Measurements from ENCODE around the gene TOMM40. TPM values are rescaled to one million over a fixed set of nuclear protein-coding genes. Genes with fewer than 3 reads are reported as not detected.

Gene TOMM40
- total and polyA plus RNA-seq, 2 of the 13 experiments (the other 11 are each of a cell fraction or from before 2014, with no cell fraction given): 72.0 to 110 TPM

DNA sequence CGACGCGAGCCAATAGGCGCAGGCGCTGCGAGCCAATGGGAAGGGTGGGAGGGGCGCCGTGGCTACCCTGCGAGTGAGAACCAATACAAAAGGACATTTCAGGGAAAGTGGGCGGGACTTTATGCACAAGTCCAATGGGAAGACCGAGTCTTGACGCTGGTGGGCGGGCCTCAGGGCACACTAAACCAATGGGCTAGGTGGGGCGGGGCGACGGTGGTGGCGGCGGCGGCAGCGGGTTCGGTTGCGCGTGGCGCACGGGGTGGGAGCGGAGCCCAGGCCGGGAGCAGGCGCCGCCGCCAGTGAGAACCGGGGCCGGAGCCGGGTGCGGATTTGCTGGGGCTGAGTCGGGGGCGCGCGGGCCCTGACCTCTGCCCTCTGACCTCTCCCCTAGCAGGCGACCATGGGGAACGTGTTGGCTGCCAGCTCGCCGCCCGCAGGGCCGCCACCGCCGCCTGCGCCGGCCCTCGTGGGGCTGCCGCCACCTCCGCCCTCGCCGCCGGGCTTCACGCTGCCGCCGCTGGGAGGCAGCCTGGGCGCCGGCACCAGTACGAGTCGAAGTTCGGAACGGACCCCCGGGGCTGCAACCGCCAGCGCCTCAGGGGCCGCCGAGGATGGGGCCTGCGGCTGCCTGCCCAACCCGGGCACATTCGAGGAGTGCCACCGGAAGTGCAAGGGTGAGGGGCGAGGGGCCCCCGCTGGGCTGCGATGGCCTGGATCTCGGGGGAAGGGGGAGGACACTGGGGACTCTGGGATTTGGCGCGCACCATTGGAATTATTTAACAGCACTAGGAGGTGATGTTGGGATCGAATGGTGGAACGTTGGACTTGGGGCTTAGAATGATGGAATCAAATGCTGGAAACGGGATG lies at the start of gene TOMM40 (continued):
- peak; percentile 50 for TF ChIP-seq SP5 (CRISPR knock-in tag; IDR thresholded peaks at IDR 0.05; ENCODE audit: borderline replicate concordance, low read depth)
- TF ChIP-seq MYC (CRISPR knock-in tag; IDR thresholded peaks at IDR 0.05; ENCODE audit: borderline replicate concordance): peak; percentile 82
- no peak for TF ChIP-seq FOSL1 (CRISPR knock-in tag; IDR thresholded peaks at IDR 0.05; ENCODE audit: borderline replicate concordance)
- TF ChIP-seq, protein P1, sequence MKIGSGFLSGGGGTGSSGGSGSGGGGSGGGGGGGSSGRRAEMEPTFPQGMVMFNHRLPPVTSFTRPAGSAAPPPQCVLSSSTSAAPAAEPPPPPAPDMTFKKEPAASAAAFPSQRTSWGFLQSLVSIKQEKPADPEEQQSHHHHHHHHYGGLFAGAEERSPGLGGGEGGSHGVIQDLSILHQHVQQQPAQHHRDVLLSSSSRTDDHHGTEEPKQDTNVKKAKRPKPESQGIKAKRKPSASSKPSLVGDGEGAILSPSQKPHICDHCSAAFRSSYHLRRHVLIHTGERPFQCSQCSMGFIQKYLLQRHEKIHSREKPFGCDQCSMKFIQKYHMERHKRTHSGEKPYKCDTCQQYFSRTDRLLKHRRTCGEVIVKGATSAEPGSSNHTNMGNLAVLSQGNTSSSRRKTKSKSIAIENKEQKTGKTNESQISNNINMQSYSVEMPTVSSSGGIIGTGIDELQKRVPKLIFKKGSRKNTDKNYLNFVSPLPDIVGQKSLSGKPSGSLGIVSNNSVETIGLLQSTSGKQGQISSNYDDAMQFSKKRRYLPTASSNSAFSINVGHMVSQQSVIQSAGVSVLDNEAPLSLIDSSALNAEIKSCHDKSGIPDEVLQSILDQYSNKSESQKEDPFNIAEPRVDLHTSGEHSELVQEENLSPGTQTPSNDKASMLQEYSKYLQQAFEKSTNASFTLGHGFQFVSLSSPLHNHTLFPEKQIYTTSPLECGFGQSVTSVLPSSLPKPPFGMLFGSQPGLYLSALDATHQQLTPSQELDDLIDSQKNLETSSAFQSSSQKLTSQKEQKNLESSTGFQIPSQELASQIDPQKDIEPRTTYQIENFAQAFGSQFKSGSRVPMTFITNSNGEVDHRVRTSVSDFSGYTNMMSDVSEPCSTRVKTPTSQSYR (CRISPR knock-in tag; IDR thresholded peaks at IDR 0.05; ENCODE audit: borderline replicate concordance): 0 out of 2 replicates have a peak, but pooled peaks have one; percentile 25
- TF ChIP-seq ZBTB3 (CRISPR knock-in tag; IDR thresholded peaks at IDR 0.05; ENCODE audit: borderline replicate concordance, low read depth): no peak
- TF ChIP-seq CHD4 (IDR thresholded peaks at IDR 0.05; ENCODE audit: borderline replicate concordance, low read length): no peak
- TF ChIP-seq ZNF44 (CRISPR knock-in tag; IDR thresholded peaks at IDR 0.05): 0 out of 2 replicates have a peak, but pooled peaks have one; percentile 5
- TF ChIP-seq, protein P2, sequence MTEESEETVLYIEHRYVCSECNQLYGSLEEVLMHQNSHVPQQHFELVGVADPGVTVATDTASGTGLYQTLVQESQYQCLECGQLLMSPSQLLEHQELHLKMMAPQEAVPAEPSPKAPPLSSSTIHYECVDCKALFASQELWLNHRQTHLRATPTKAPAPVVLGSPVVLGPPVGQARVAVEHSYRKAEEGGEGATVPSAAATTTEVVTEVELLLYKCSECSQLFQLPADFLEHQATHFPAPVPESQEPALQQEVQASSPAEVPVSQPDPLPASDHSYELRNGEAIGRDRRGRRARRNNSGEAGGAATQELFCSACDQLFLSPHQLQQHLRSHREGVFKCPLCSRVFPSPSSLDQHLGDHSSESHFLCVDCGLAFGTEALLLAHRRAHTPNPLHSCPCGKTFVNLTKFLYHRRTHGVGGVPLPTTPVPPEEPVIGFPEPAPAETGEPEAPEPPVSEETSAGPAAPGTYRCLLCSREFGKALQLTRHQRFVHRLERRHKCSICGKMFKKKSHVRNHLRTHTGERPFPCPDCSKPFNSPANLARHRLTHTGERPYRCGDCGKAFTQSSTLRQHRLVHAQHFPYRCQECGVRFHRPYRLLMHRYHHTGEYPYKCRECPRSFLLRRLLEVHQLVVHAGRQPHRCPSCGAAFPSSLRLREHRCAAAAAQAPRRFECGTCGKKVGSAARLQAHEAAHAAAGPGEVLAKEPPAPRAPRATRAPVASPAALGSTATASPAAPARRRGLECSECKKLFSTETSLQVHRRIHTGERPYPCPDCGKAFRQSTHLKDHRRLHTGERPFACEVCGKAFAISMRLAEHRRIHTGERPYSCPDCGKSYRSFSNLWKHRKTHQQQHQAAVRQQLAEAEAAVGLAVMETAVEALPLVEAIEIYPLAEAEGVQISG (CRISPR knock-in tag; IDR thresholded peaks at IDR 0.05): no peak
- TF ChIP-seq GABPB1 (CRISPR knock-in tag; IDR thresholded peaks at IDR 0.05): peak; percentile 85
- TF ChIP-seq ZNF614 (CRISPR knock-in tag; IDR thresholded peaks at IDR 0.05; ENCODE audit: borderline replicate concordance): no peak
- peak; percentile 95 for TF ChIP-seq SP1 (IDR thresholded peaks at IDR 0.05)
- TF ChIP-seq SP1 (CRISPR knock-in tag; IDR thresholded peaks at IDR 0.05): peak; percentile 93
- TF ChIP-seq ZFP91 (CRISPR knock-in tag; IDR thresholded peaks at IDR 0.05; ENCODE audit: borderline replicate concordance): no peak; the same call in 1 of the 2 replicates
- TF ChIP-seq NPAS2 (CRISPR knock-in tag; IDR thresholded peaks at IDR 0.05; ENCODE audit: borderline replicate concordance): no peak
- no peak for TF ChIP-seq NRL (CRISPR knock-in tag; IDR thresholded peaks at IDR 0.05; ENCODE audit: borderline replicate concordance)
- no peak for TF ChIP-seq ZNF615 (CRISPR knock-in tag; IDR thresholded peaks at IDR 0.05; ENCODE audit: borderline replicate concordance)
- TF ChIP-seq POLR2A (IDR thresholded peaks at IDR 0.05; ENCODE audit: insufficient read depth in 1 of 2, low read depth in 2 of 2, low read length in 2 of 2): peak; percentile 55 to 65; a peak in 3 of 4 replicates
- TF ChIP-seq TARDBP (CRISPR knock-in tag; IDR thresholded peaks at IDR 0.05): no peak
- 0 out of 2 replicates have a peak, but pooled peaks have one; percentile 19 for TF ChIP-seq PCBP1 (IDR thresholded peaks at IDR 0.05; ENCODE audit: borderline replicate concordance, low read depth, low read length)
- TF ChIP-seq HNRNPLL (IDR thresholded peaks at IDR 0.05; ENCODE audit: low read depth, low read length, poor library complexity, severe bottlenecking): no peak
- TF ChIP-seq MLLT10 (CRISPR knock-in tag; IDR thresholded peaks at IDR 0.05): no peak
- TF ChIP-seq PITX1 (CRISPR knock-in tag; IDR thresholded peaks at IDR 0.05): no peak
- peak; percentile 35; the same call in 1 of the 2 replicates for TF ChIP-seq YEATS4 (CRISPR knock-in tag; IDR thresholded peaks at IDR 0.05; ENCODE audit: borderline replicate concordance)

All from HepG2 (cell line).